ENCODE results near the gene LRP1B.

DNA sequence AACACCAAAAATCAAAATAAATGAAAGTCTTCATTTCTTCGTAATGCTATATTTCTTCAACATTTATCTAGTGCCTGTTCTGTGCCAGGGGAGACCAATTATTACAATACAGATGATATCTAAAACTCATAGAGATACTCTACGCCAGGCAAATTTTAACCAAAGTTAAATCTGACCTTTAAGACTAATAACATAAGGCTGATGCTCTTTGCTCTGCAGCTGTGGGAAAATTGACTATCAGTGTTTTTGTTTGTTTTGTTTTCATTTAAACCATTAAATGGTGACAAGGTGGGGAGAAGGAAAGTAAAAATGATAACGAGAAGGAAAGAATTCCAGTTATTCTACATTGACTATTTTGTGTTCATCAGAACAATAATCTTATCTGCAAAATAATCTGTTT is 406.4 kb downstream of the LRP1B start:
- TF ChIP-seq, protein P1, sequence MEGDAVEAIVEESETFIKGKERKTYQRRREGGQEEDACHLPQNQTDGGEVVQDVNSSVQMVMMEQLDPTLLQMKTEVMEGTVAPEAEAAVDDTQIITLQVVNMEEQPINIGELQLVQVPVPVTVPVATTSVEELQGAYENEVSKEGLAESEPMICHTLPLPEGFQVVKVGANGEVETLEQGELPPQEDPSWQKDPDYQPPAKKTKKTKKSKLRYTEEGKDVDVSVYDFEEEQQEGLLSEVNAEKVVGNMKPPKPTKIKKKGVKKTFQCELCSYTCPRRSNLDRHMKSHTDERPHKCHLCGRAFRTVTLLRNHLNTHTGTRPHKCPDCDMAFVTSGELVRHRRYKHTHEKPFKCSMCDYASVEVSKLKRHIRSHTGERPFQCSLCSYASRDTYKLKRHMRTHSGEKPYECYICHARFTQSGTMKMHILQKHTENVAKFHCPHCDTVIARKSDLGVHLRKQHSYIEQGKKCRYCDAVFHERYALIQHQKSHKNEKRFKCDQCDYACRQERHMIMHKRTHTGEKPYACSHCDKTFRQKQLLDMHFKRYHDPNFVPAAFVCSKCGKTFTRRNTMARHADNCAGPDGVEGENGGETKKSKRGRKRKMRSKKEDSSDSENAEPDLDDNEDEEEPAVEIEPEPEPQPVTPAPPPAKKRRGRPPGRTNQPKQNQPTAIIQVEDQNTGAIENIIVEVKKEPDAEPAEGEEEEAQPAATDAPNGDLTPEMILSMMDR (IDR thresholded peaks at IDR 0.05): no peak
- TF ChIP-seq ZFX (IDR thresholded peaks at IDR 0.05; ENCODE audit: borderline replicate concordance): no peak
